Measurements from ENCODE around the gene TRIM28.

GRCh38 chr19:58520257-58520599, 23.6 kb upstream of the TRIM28 start:
- no peak for TF ChIP-seq PATZ1 (CRISPR knock-in tag; IDR thresholded peaks at IDR 0.05; ENCODE audit: borderline replicate concordance)
- TF ChIP-seq ZFP3 (CRISPR knock-in tag; IDR thresholded peaks at IDR 0.05): no peak
- no peak for TF ChIP-seq OSR1 (CRISPR knock-in tag; IDR thresholded peaks at IDR 0.05)
- TF ChIP-seq ESRRG (CRISPR knock-in tag; IDR thresholded peaks at IDR 0.05): no peak

All from SK-N-SH treated with all-trans-retinoic acid at 6 μM for 48 hours (cell line).